HCT116 (cell line): Measurements from ENCODE around the gene HOMER2. TPM values are rescaled to one million over a fixed set of nuclear protein-coding genes. Genes with fewer than 3 reads are reported as not detected.

Source experiments
- ATAC-seq: fragments of 200-7000 bp; cut with Tn5 transposase; 2 replicates; pipeline ENCODE4 v1.9.1; 2020; ENCODE audit warnings: mild to moderate bottlenecking, moderate library complexity
- BruUV-seq: library from RNA; stranded (reverse); fragments of 400-500 nt; replicated peaks from 2 replicates; lab custom pipeline; 2021; lab: Mats Ljungman, UMichigan
- CTCF ChIA-PET: fragments of 300-600 bp; sonication (Branson Sonifier 250); formaldehyde crosslinking; loops from one replicate; lab custom pipeline; 2021; ENCODE audit warnings: antibody characterized with exemption; lab: Charles Lee
- POLR2A ChIA-PET: fragments of 300-600, 350-600 bp; sonication (Branson Sonifier 250); formaldehyde crosslinking; loops from one replicate; lab custom pipeline; 2021; ENCODE audit warnings: antibody characterized with exemption; lab: Charles Lee
- RAD21 ChIA-PET, 2 experiments: fragments of 300-600 bp; sonication (Branson Sonifier 250); formaldehyde crosslinking; loops; one replicate each; lab custom pipeline; 2023; ENCODE audit warnings: low total read pairs in 2 of 2; ENCODE audit not compliant: uncharacterized antibody in 2 of 2, unreplicated experiment in 2 of 2, low non-redundant PET in 1 of 2; lab: Charles Lee
- DNase-seq: peaks from one replicate; pipeline ENCODE4 v3.0.0-alpha.2; 2010; ENCODE audit warnings: low read depth, low spot score
- H2AFZ ChIP-seq: fragments of 200-600 bp; shearing (Covaris generic), sonication (generic); 2 replicates; pipeline ENCODE4 v1.6.1; 2017; ENCODE audit warnings: low read depth, mixed run types, mixed read lengths, antibody characterized with exemption, low read length; ENCODE audit not compliant: poor library complexity, severe bottlenecking
- H3K27ac ChIP-seq: 2 replicates; pipeline ENCODE4 v1.5.1; 2012; ENCODE audit warnings: low read depth, low read length
- H3K27me3 ChIP-seq: fragments of 200-600 bp; sonication (generic); 2 replicates; pipeline ENCODE4 v1.6.1; 2016; ENCODE audit warnings: mixed run types, low read length, mixed read lengths; ENCODE audit not compliant: insufficient read depth
- H3K36me3 ChIP-seq, 2 experiments: fragments of 200-500 bp in 1 of 2; fragments of 200-600 bp in 1 of 2; sonication (Bioruptor generic) in 1 of 2; sonication (generic) in 1 of 2; 2 replicates each; pipeline versions ENCODE4 v1.5.1 to v1.6.1; 2014 to 2016; ENCODE audit warnings: low read length in 2 of 2, inconsistent platforms in 1 of 2, mixed read lengths in 1 of 2, mixed run types in 1 of 2; ENCODE audit not compliant: insufficient read depth in 2 of 2, control insufficient read depth in 1 of 2
- H3K4me1 ChIP-seq, 2 experiments: fragments of 200-600 bp in 1 of 2; sonication (generic) in 1 of 2; 2 replicates each; pipeline versions ENCODE4 v1.5.1 to v1.6.1; 2012 to 2017; ENCODE audit warnings: low read length in 2 of 2, inconsistent platforms in 1 of 2, mild to moderate bottlenecking in 1 of 2, mixed read lengths in 1 of 2, mixed run types in 1 of 2, moderate library complexity in 1 of 2; ENCODE audit not compliant: insufficient read depth in 2 of 2, control insufficient read depth in 1 of 2
- H3K4me2 ChIP-seq: fragments of 200-600 bp; sonication (generic); 2 replicates; pipeline ENCODE4 v1.6.1; 2017; ENCODE audit warnings: mixed run types, low read length, mixed read lengths
- H3K4me3 ChIP-seq, 2 experiments: fragments of 200-600 bp in 1 of 2; sonication (generic) in 1 of 2; replicated peaks in 1 of 2; 2 replicates each; pipeline ENCODE4 v1.5.1; 2011 to 2016; ENCODE audit warnings: low read length in 2 of 2, control low read depth in 1 of 2, low read depth in 1 of 2, mild to moderate bottlenecking in 1 of 2, mixed read lengths in 1 of 2, mixed run types in 1 of 2
- H3K79me2 ChIP-seq: fragments of 200-600 bp; sonication (generic); 2 replicates; pipeline ENCODE4 v1.6.1; 2017; ENCODE audit warnings: mild to moderate bottlenecking, mixed run types, low read length, moderate library complexity, mixed read lengths; ENCODE audit not compliant: insufficient read depth
- H3K9ac ChIP-seq: fragments of 200-600 bp; sonication (generic); 2 replicates; pipeline ENCODE4 v1.6.1; 2016; ENCODE audit warnings: low read length, mixed read lengths
- H3K9me2 ChIP-seq: fragments of 200-600 bp; sonication (generic), shearing (Covaris generic); 2 replicates; pipeline ENCODE4 v1.6.1; 2017; ENCODE audit warnings: mixed run types, mild to moderate bottlenecking, moderate library complexity; ENCODE audit not compliant: insufficient read depth
- H3K9me3 ChIP-seq, 2 experiments: fragments of 200-500 bp in 1 of 2; fragments of 200-600 bp in 1 of 2; sonication (Bioruptor generic) in 1 of 2; sonication (generic) in 1 of 2; 2 replicates each; pipeline ENCODE4 v1.6.1; 2014 to 2017; ENCODE audit warnings: low read length in 2 of 2, mixed read lengths in 2 of 2, inconsistent platforms in 1 of 2, low read depth in 1 of 2, mild to moderate bottlenecking in 1 of 2, mixed run types in 1 of 2, moderate library complexity in 1 of 2; ENCODE audit not compliant: control insufficient read depth in 1 of 2, insufficient read depth in 1 of 2
- H4K20me1 ChIP-seq: fragments of 200-600 bp; sonication (generic), shearing (Covaris generic); 2 replicates; pipeline ENCODE4 v1.6.1; 2017; ENCODE audit warnings: mixed run types, mild to moderate bottlenecking, moderate library complexity; ENCODE audit not compliant: insufficient read depth
- ATF3 ChIP-seq: IDR thresholded peaks from 2 replicates; pipeline ENCODE4 v1.6.1; 2012
- CBX3 ChIP-seq: IDR thresholded peaks from 2 replicates; pipeline ENCODE4 v1.6.1; 2012; ENCODE audit warnings: low read depth
- CTCF ChIP-seq, 3 experiments: fragments of 200-600 bp in 1 of 3; sonication (generic) in 1 of 3; IDR thresholded peaks in 2 of 3; conservative IDR thresholded peaks in 1 of 3; 2 replicates each; pipeline ENCODE4 v1.5.1; 2012 to 2017; ENCODE audit warnings: low read depth in 2 of 3, low read length in 2 of 3, antibody characterized with exemption in 1 of 3, borderline replicate concordance in 1 of 3, control low read depth in 1 of 3, mild to moderate bottlenecking in 1 of 3, mixed read lengths in 1 of 3, mixed run types in 1 of 3, moderate library complexity in 1 of 3; ENCODE audit not compliant: insufficient read depth in 1 of 3
- ELF1 ChIP-seq: IDR thresholded peaks from 2 replicates; pipeline ENCODE4 v1.6.1; 2012; ENCODE audit warnings: low read depth, borderline replicate concordance
- EZH2 ChIP-seq: fragments of 200-600 bp; sonication (generic); IDR thresholded peaks from 2 replicates; pipeline ENCODE4 v1.6.1; 2017; ENCODE audit warnings: antibody characterized with exemption, mixed run types
- EZH2phosphoT487 ChIP-seq: fragments of 200-600 bp; IDR thresholded peaks from 2 replicates; pipeline ENCODE4 v1.6.1; 2018; ENCODE audit warnings: antibody characterized with exemption, borderline replicate concordance
- POLR2AphosphoS5 ChIP-seq: IDR thresholded peaks from 2 replicates; pipeline ENCODE4 v1.6.1; 2011; ENCODE audit warnings: mild to moderate bottlenecking, low read depth, low read length, moderate library complexity
- RAD21 ChIP-seq: IDR thresholded peaks from 2 replicates; pipeline ENCODE4 v1.6.1; 2012; ENCODE audit warnings: low read depth, mild to moderate bottlenecking
- REST ChIP-seq: IDR thresholded peaks from 2 replicates; pipeline ENCODE4 v1.6.1; 2012; ENCODE audit warnings: low read depth
- SIN3A ChIP-seq: IDR thresholded peaks from 2 replicates; pipeline ENCODE4 v1.6.1; 2012; ENCODE audit warnings: low read depth
- SP1 ChIP-seq: IDR thresholded peaks from 2 replicates; pipeline ENCODE4 v1.6.1; 2012; ENCODE audit warnings: low read depth
- YY1 ChIP-seq: IDR thresholded peaks from 2 replicates; pipeline ENCODE4 v1.6.1; 2011; ENCODE audit warnings: low read length, low read depth, moderate library complexity, mild to moderate bottlenecking; ENCODE audit not compliant: insufficient replicate concordance; ENCODE audit errors: extremely low read depth
- ZBTB33 ChIP-seq: IDR thresholded peaks from 2 replicates; pipeline ENCODE4 v1.6.1; 2011; ENCODE audit warnings: mild to moderate bottlenecking, low read length, moderate library complexity; ENCODE audit not compliant: insufficient replicate concordance; ENCODE audit errors: extremely low read depth
- ZFX ChIP-seq: fragments of 450-650 bp; IDR thresholded peaks from 2 replicates; pipeline ENCODE4 v1.6.1; 2017
- ZNF274 ChIP-seq: fragments of 200-500 bp; sonication (Bioruptor generic); IDR thresholded peaks from 2 replicates; pipeline ENCODE4 v1.6.1; 2014; ENCODE audit warnings: mild to moderate bottlenecking, low read depth, low read length, inconsistent platforms
- intact Hi-C: fragments of 100-400 bp; cut with micrococcal nuclease; formaldehyde crosslinking; loops from 2 replicates; pipeline ENCODE4 v1.10.0; 2022
- total RNA-seq: library from RNA; stranded (reverse); gene quantifications from one replicate; pipeline ENCODE4 v1.2.1, GENCODE V29; 2021; ENCODE audit not compliant: unreplicated experiment

Gene HOMER2
- total RNA-seq, 1 experiment from 2014 or later: 3.9 TPM

- H2AFZ ChIP-seq: no peak overlapping the region
- H3K9ac ChIP-seq: no peak overlapping the region
- DNase-seq: no peak
- intact Hi-C loops: no loop called here
- CTCF ChIA-PET: no interaction called here
- H4K20me1 ChIP-seq: no peaks in the 10 kb centered on the region
- no peaks in the 10 kb centered on the region for H3K79me2 ChIP-seq
- ATAC-seq: no peak
- H3K9me2 ChIP-seq: no peaks in the 10 kb centered on the region
- POLR2A ChIA-PET: no interaction called here
- peaks cover 5% of the 10 kb centered on the region; the same call in 1 of the 2 replicates for H3K27me3 ChIP-seq
- RAD21 ChIA-PET: no interaction called here
- H3K4me1 ChIP-seq: no peaks in the 10 kb centered on the region
- no peak overlapping the region for H3K27ac ChIP-seq
- no peaks in the 10 kb centered on the region for H3K9me3 ChIP-seq
- H3K36me3 ChIP-seq: no peaks in the 10 kb centered on the region
- no peak overlapping the region for H3K4me3 ChIP-seq
- H3K4me2 ChIP-seq: no peak overlapping the region
- BruUV-seq: no TSS peak
- TF ChIP-seq CTCF (IDR thresholded peaks at IDR 0.05 in 2 of 3, conservative IDR thresholded peaks at IDR 0.05 in 1 of 3; ENCODE audit: borderline replicate concordance in 1 of 3, insufficient read depth in 1 of 3, low read depth in 2 of 3, low read length in 2 of 3) (no peak), REST (no peak), RAD21 (no peak), SIN3A (no peak), ZBTB33 (no peak), YY1 (no peak), ZFX (no peak), EZH2 (no peak), ZNF274 (no peak), CBX3 (no peak), POLR2AphosphoS5 (no peak), SP1 (no peak), ATF3 (no peak), ELF1 (no peak), EZH2phosphoT487 (no peak)
Observed at GRCh38 chr15:82799183-82799841, 153.2 kb downstream of the HOMER2 start.
